ENCODE measurements around the gene UBC. TPM values are rescaled to one million over a fixed set of nuclear protein-coding genes. Genes with fewer than 3 reads are reported as not detected.

Gene UBC
- 1,714 and 1,718 TPM in 2 replicates for total RNA-seq

GRCh38 chr12:124914392-124915238 is at the start of gene UBC:
TSS of gene UBC (minus strand) at chr12:124914650. CDS start at chr12:124913771, 879 bp downstream.

GRCh38 chr12:124863416-124864325 is 50.8 kb downstream of the UBC start, which contains the start of gene SCARB1:
TSS of gene SCARB1 (minus strand) at chr12:124863864. CDS start at chr12:124863720, 144 bp downstream.

Small RNAs within 50 kb of the gene (small RNA-seq; reads per million reads assigned to genes)
- gene MIR5188, result 0.49 reads per million
- gene RNU6-927P, result not detected

Other genes starting within 250 kb of the UBC start
- 15.7 and 16.2 TPM in 2 replicates for gene SCARB1, start 50.8 kb downstream of the UBC start, total RNA-seq
- gene DHX37, start 74.5 kb upstream of the UBC start, total RNA-seq, result 17.1 and 21.7 TPM in 2 replicates
- gene BRI3BP, start 79.0 kb upstream of the UBC start, total RNA-seq, result 2.2 and 3.1 TPM in 2 replicates
- 39.5 and 42.2 TPM in 2 replicates for gene AACS, start 150.8 kb upstream of the UBC start, total RNA-seq